NCI-H1092 treated with DMSO at 0.1 percent for 48 hours (cell line): ENCODE results near the gene KISS1R.
A peak's percentile ranks its signal among the peaks of the same experiment; 100 is the strongest.

Experiments used
- DNase-seq: peaks from one replicate; lab custom pipeline; 2025; lab: John Stamatoyannopoulos, UW

Gene KISS1R

GRCh38 chr19:938233-938923, 21.2 kb downstream of the KISS1R start:
- DNase-seq = no peak

DNA sequence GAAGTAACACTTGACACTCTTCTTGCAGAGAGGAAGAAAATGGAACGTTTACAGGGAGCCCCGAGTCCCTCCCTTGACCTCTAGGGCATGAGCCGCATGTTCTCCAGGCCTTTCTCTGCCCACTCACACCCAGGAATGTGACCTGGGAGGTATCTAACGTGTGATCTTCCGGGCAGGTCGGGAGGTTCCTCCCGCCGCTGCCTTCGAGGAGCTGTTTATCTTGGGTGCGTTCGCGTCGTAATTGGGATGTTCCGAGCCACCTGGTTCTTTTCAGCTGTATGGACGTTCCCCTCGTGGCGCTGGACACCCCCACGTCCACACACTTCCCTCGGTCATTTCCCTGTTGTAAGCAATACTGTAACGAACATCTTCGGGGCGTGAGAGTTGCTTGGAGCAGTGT, 22.3 kb downstream of the KISS1R start:
- no peak for DNase-seq

- no peak for DNase-seq
Observed at GRCh38 chr19:939922-940321, 22.8 kb downstream of the KISS1R start.

DNA sequence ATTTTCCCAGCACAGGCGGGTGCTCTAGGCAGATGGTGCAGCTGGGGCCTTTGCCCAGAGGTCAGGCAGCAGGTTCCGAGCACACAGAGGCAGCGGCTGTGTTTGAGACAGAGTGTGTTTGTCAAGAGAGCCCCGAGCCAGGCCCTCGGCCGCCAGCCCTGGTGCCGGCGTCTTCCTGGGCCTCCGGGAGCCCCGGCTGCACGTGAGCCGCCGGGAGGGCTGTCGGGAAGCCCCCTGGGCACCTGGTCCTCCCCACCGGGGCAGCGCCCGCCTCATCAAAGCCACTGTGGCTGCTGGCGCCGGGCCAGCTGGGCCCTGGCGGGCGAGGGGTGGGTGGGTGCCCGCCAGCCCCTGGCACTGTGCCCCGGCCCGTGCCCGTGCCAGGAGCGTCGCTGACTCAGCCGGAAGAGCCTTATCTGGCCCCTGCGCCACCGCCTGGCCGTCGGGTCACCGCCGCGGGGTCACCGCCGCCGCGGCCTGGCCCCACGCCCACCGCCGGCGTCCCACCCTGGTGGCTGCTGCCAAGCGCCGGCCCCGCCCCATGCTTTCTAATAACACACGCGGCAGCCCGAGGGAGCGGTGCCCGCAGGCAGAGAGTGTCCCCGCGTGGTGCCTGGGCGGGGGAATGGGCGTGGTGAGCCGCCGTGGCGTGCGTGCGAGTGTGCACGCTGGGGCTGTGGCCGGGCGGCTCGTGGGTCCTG, 23.6 kb downstream of the KISS1R start:
- DNase-seq = peak; percentile 97

GRCh38 chr19:941292-942132, 24.4 kb downstream of the KISS1R start:
- DNase-seq = no peak

- no peak for DNase-seq
Observed at GRCh38 chr19:942133-942645, 25.1 kb downstream of the KISS1R start.

GRCh38 chr19:943551-944170, 26.5 kb downstream of the KISS1R start:
- no peak for DNase-seq

GRCh38 chr19:944171-944567, 27.0 kb downstream of the KISS1R start:
- DNase-seq = no peak

- peak; percentile 18 for DNase-seq
Observed at GRCh38 chr19:944663-945241, 27.6 kb downstream of the KISS1R start.

DNA sequence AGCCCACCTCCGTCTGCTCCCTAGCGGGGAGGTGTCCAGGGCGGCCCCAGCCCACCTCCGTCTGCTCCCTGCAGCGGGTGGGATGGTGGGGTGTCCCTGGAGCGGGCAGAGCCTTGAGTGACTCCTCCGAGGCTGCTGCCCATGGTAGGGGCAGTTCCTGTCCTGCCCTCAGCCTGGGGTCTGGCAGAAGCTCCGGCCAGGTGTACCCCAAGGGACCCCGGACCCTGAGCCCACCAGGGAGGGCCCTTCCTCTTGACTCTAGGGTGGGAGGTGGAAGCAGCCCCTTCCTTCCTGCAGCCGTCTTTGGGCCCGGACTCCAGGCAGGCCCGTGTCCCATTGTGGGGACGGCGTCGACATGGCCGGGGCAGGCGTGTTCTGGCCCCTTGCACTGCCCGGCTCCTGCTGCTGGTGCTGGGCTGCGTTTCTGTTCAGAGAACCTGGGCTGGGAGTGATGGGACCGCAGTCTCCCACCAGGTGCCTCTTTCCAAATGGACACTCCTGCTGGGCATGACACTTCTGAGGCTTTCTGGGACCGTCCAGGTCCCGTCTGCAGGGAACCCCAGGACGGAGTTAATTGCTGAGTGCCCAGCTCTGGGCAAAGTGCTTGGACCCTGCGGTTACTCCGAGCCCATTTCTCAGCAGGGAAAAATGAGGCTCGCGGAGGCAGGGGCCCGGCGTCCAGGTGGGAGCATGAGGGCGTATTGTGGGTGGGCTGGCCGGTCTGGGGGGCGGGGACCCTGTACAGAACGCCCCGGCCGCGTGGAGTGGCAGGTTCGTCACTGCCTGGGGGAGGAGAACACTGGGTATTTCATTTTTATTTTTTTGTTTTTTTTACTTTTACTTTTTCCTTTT, 28.5 kb downstream of the KISS1R start:
- DNase-seq = no peak

DNA sequence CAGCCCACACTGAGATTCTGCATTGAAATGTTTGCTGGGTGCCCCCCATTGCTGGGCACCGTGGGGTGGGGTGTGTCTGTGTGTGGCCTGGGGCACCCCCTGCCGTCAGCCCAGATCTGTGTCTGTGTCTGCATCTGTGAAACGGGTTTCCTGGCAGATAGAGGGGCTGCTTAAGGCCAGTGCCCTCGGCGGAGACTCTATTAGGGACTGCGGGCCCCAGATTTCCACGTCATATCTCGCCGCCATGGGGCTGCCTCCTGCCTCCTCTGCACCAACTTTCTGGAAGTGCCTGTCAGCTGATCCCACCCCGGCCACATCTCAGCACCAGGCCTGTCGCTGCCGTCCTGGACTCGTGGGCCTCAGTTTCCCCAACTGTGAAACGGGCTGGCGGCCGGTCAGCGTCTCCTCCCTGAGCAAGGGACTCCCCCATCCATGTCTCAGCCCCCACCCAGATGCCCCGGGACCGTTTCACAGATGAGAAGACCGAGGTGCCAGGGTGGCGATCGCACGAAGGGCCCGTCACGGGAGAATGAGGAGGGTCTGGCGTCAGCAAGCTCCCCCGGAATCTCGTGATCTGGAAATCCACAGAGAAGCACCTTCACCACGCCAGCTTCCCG, 30.1 kb downstream of the KISS1R start:
- no peak for DNase-seq

DNA sequence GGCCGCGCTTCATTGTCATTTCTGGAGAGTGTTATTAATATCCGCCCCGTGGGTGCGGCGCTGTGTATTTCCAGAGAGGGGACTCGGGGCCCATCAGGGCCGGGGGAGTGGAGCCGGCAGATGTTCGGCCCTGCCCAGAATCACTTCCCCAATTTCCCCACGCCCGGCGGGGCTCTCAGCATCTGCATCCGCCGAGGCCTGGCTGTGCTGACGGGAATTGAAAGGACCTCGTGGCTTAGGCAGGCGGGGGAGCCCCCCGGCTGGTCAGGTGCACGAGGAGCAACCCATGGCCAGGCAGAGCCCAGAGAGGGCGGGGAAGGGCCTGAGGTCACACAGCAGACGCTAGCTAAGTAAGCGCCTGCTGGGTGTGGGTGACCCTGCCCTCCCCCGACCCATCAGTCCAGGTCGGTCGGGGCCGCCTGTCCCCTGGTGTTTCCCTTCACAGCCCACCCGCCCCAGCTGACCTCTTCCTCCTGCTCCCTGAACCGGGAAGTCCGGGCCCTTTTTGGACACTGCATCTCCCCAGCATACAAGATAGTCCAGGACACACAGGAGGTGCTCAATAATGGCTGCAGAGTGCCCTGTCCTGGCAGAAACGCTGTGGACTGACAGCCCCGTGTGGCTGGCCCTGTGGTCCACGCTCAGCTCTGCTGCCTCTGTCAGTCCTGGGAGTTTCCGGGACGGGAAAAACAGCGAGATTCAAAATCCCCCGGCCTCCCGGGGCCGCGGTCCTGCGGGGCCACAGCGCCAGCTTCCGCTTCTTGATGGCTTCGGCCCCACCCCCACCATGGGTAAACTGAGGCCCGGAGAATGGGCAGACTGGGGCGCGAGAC, 30.8 kb downstream of the KISS1R start:
- no peak for DNase-seq

DNA sequence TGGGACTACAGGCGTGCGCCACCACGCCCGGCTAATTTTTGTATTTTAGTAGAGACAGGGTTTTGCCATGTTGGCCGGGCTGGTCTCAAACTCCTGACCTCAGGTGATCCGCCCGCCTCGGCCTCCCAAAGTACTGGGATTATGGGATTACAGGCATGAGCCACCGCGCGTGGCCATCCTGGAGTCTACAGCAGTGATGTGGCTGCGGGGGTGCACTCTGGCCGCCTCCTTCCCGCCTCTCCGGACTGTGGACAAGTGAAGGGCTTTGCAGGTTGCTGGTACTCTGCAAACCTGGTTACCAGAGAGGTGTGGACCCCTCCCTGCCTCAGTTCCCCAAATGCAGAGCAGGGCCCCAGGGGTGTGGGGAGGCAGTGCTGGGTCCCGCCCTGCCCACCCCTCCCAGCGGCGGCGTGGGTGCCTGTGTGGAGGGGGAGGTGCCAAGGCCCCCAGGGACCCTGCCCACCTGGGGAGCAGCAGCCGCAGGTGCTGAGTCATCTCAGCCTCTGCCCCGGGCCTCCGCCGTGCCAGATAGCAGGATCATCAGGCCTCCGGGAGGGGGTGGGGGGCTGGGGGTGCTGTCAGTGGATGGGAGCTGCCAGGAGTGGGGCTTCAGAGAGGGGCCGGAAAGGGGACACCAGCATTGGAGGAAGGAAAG, 31.8 kb downstream of the KISS1R start:
- DNase-seq = no peak

GRCh38 chr19:950352-951066, 33.4 kb downstream of the KISS1R start:
- no peak for DNase-seq

GRCh38 chr19:952049-952679, 35.0 kb downstream of the KISS1R start:
- DNase-seq = no peak

GRCh38 chr19:952680-953444, 35.7 kb downstream of the KISS1R start:
- no peak for DNase-seq
